Measurements from ENCODE around the gene CCDC51. TPM values are rescaled to one million over a fixed set of nuclear protein-coding genes. Genes with fewer than 3 reads are reported as not detected.

The CCDC51 gene
- total RNA-seq, 1 donor: 17.4 TPM

DNA sequence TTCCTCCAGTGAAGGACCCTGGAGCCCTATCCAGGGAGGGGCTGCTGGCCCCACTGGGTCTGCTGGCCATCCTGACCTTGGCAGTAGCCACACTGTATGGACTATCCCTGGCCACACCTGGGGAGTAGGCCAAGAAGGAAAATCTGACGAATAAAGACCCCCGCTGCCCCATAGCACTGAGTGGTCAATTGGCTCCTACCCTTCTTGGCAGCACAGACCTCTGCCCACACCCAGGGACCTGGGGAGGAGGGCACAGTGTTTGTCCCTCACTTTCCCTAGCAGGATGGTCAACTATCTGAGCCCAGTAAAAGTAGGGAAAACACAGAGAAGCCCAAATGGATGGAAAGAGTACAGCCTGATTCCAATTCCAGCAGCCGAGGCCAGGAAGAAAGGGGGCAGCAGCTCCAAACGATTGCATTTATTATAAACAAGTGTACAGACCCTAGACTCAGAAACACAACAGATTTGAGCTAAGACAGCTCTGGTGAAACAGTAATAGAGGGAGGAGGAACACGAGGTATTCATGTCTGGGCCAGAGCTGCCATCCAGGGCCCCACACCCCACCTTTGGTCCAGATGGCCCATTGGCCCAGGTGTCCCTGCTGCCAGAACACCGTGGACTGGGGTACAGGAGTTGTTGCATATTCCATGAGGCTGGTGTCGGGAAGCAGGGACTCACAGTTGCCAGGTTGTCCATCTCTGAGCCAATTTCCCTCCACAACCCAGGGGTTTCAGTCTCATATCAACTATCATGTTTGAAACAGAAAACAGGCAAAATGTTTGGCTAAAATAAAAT, 27.8 kb upstream of the CCDC51 start:
- no peaks in the 10 kb centered on the region for H3K27me3 ChIP-seq (ENCODE audit: insufficient read depth, low read length)
- peaks cover 27% of the 10 kb centered on the region for H3K36me3 ChIP-seq (ENCODE audit: insufficient read depth, low read length)
- H3K4me1 ChIP-seq (ENCODE audit: insufficient read depth, low read length): peaks cover 33% of the 10 kb centered on the region
- no peak overlapping the region for H2AFZ ChIP-seq (ENCODE audit: low read length)
- H3K79me2 ChIP-seq (ENCODE audit: insufficient read depth, low read length): peaks cover 59% of the 10 kb centered on the region
- peak overlapping the region; percentile 100 for H3K27ac ChIP-seq (ENCODE audit: low read depth, low read length)
- H3K9me3 ChIP-seq (ENCODE audit: low read depth, low read length): no peaks in the 10 kb centered on the region
- H3K4me3 ChIP-seq (ENCODE audit: insufficient read depth, low read length): peak overlapping the region; percentile 78
- peak overlapping the region; percentile 93 for H3K4me2 ChIP-seq (ENCODE audit: insufficient read depth, low read length)
- peaks cover 4% of the 10 kb centered on the region for H4K20me1 ChIP-seq (ENCODE audit: insufficient read depth, low read length)
- TF ChIP-seq CTCF (IDR thresholded peaks at IDR 0.05; ENCODE audit: extremely low read depth, low read depth, low read length): no peak
- peak; percentile 34 for DNase-seq (ENCODE audit: insufficient read length, low spot score, missing footprints)

DNA sequence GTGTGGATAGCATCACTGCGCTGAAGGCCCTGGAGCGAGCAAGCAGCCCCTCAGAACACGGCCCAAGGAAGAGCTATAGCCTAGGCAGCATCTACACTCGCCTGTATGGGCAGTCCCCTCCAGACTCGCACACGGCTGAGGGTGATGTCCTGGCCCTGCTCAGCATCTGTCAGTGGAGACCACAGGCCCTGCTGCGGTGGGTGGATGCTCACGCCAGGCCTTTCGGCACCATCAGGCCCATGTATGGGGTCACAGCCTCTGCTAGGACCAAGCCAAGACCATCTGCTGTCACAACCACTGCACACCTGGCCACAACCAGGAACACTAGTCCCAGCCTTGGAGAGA, 27.2 kb upstream of the CCDC51 start:
- no peak for TF ChIP-seq CTCF (IDR thresholded peaks at IDR 0.05; ENCODE audit: extremely low read depth, low read depth, low read length)
- H3K79me2 ChIP-seq (ENCODE audit: insufficient read depth, low read length): peaks cover 57% of the 10 kb centered on the region

DNA sequence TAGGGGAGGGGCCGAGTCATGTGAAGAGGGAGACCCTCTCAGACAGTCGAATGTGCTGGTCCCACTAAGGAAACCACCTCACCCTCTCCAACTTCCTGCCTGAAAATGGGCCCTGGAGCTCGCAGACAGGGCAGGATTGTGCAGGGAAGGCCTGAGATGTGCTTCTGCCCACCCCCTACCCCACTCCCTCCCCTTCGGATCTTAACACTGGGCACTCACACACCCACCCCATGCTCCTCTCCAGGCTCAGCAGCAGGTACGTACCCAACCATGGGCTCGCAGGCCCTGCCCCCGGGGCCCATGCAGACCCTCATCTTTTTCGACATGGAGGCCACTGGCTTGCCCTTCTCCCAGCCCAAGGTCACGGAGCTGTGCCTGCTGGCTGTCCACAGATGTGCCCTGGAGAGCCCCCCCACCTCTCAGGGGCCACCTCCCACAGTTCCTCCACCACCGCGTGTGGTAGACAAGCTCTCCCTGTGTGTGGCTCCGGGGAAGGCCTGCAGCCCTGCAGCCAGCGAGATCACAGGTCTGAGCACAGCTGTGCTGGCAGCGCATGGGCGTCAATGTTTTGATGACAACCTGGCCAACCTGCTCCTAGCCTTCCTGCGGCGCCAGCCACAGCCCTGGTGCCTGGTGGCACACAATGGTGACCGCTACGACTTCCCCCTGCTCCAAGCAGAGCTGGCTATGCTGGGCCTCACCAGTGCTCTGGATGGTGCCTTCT, 26.6 kb upstream of the CCDC51 start:
- H2AFZ ChIP-seq (ENCODE audit: low read length): peak overlapping the region; percentile 62
- no peak for TF ChIP-seq CTCF (IDR thresholded peaks at IDR 0.05; ENCODE audit: extremely low read depth, low read depth, low read length)
- H3K27me3 ChIP-seq (ENCODE audit: insufficient read depth, low read length): no peaks in the 10 kb centered on the region
- peak overlapping the region; percentile 93 for H3K4me2 ChIP-seq (ENCODE audit: insufficient read depth, low read length)
- peaks cover 27% of the 10 kb centered on the region for H3K36me3 ChIP-seq (ENCODE audit: insufficient read depth, low read length)
- no peaks in the 10 kb centered on the region for H3K9me3 ChIP-seq (ENCODE audit: low read depth, low read length)
- peaks cover 28% of the 10 kb centered on the region for H3K4me1 ChIP-seq (ENCODE audit: insufficient read depth, low read length)
- peak; percentile 72 for DNase-seq (ENCODE audit: insufficient read length, low spot score, missing footprints)
- H3K79me2 ChIP-seq (ENCODE audit: insufficient read depth, low read length): peaks cover 52% of the 10 kb centered on the region
- H4K20me1 ChIP-seq (ENCODE audit: insufficient read depth, low read length): peaks cover 4% of the 10 kb centered on the region
- peak overlapping the region; percentile 100 for H3K27ac ChIP-seq (ENCODE audit: low read depth, low read length)
- H3K4me3 ChIP-seq (ENCODE audit: insufficient read depth, low read length): peak overlapping the region; percentile 78

More for the DNA sequence above, 27.2 kb upstream of the CCDC51 start:
- peak; percentile 21 for DNase-seq (ENCODE audit: insufficient read length, low spot score, missing footprints)
- Histone ChIP-seq H3K4me3 (ENCODE audit: insufficient read depth, low read length) (peak overlapping the region; percentile 78), H3K4me2 (ENCODE audit: insufficient read depth, low read length) (peak overlapping the region; percentile 93), H2AFZ (ENCODE audit: low read length) (no peak overlapping the region), H3K9me3 (ENCODE audit: low read depth, low read length) (no peaks in the 10 kb centered on the region), H3K27me3 (ENCODE audit: insufficient read depth, low read length) (no peaks in the 10 kb centered on the region), H3K27ac (ENCODE audit: low read depth, low read length) (peak overlapping the region; percentile 100), H3K36me3 (ENCODE audit: insufficient read depth, low read length) (peaks cover 27% of the 10 kb centered on the region), H3K4me1 (ENCODE audit: insufficient read depth, low read length) (peaks cover 33% of the 10 kb centered on the region), H4K20me1 (ENCODE audit: insufficient read depth, low read length) (peaks cover 4% of the 10 kb centered on the region)
